SU-DHL-6 (cell line): ENCODE results near the gene ANK3.

ENCODE experiments used
- H2AFZ ChIP-seq: fragments of 200-600 bp; sonication (generic); 2 replicates; pipeline ENCODE4 v1.6.1; 2014; ENCODE audit warnings: low read depth, mild to moderate bottlenecking, moderate library complexity, mixed read lengths, antibody characterized with exemption, low read length; ENCODE audit not compliant: severe bottlenecking
- H3F3A ChIP-seq: fragments of 200-600 bp; shearing (Covaris generic); 2 replicates; pipeline ENCODE4 v1.6.0; 2016; ENCODE audit warnings: antibody characterized with exemption, mild to moderate bottlenecking; ENCODE audit not compliant: insufficient read depth
- H3K27ac ChIP-seq: fragments of 200-600 bp; sonication (generic); 2 replicates; pipeline ENCODE4 v1.5.1; 2016; ENCODE audit warnings: low read depth, mild to moderate bottlenecking, low read length, moderate library complexity, mixed read lengths
- H3K27me3 ChIP-seq: fragments of 200-600 bp; sonication (generic), shearing (Covaris generic); 2 replicates; pipeline ENCODE4 v1.6.0; 2014; ENCODE audit warnings: mild to moderate bottlenecking, low read length
- H3K36me3 ChIP-seq: fragments of 200-600 bp; sonication (generic); 2 replicates; pipeline ENCODE4 v1.6.1; 2014; ENCODE audit warnings: mild to moderate bottlenecking, low read length, mixed read lengths
- H3K4me2 ChIP-seq: fragments of 300-600, 200-600 bp; shearing (Covaris generic), sonication (generic); 2 replicates; pipeline ENCODE4 v1.6.0; 2014; ENCODE audit warnings: low read length, low read depth, mild to moderate bottlenecking; ENCODE audit not compliant: poor library complexity, severe bottlenecking
- H3K4me3 ChIP-seq: fragments of 200-600 bp; sonication (generic); 2 replicates; pipeline ENCODE4 v1.5.1; 2014; ENCODE audit warnings: antibody characterized with exemption, low read length, mild to moderate bottlenecking, mixed read lengths; ENCODE audit not compliant: insufficient read depth, poor library complexity, severe bottlenecking
- H3K79me2 ChIP-seq: fragments of 200-600 bp; sonication (generic); 2 replicates; pipeline ENCODE4 v1.6.1; 2014; ENCODE audit warnings: mild to moderate bottlenecking, low read length, moderate library complexity; ENCODE audit not compliant: insufficient read depth
- H3K9ac ChIP-seq: fragments of 200-600 bp; sonication (generic); 2 replicates; pipeline ENCODE4 v1.7.0; 2014; ENCODE audit warnings: mild to moderate bottlenecking, low read length
- H3K9me2 ChIP-seq: fragments of 200-600 bp; sonication (generic); replicated peaks from 2 replicates; pipeline ENCODE4 v1.6.1; 2014; ENCODE audit warnings: low read length; ENCODE audit not compliant: insufficient read depth
- H3K9me3 ChIP-seq: fragments of 200-600 bp; sonication (generic); 2 replicates; pipeline ENCODE4 v1.6.1; 2014; ENCODE audit warnings: low read length, mixed read lengths; ENCODE audit not compliant: insufficient read depth
- H4K20me1 ChIP-seq: fragments of 200-600 bp; sonication (generic); 2 replicates; pipeline ENCODE4 v1.6.1; 2014; ENCODE audit warnings: low read depth, mild to moderate bottlenecking, antibody characterized with exemption, low read length, moderate library complexity, mixed read lengths
- EZH2phosphoT487 ChIP-seq: fragments of 200-600 bp; sonication (generic), shearing (Covaris generic); conservative IDR thresholded peaks from 2 replicates; pipeline ENCODE4 v1.6.1; 2018; ENCODE audit warnings: mild to moderate bottlenecking, antibody characterized with exemption, low read length, moderate library complexity, mixed read lengths
- TF ChIP-seq, protein P1 (sequence below): fragments of 200-600 bp; sonication (generic); IDR thresholded peaks from one replicate; pipeline ENCODE4 v1.5.1; 2017; ENCODE audit warnings: antibody characterized with exemption, mild to moderate bottlenecking, low read length, moderate library complexity; ENCODE audit not compliant: insufficient read depth, poor library complexity, severe bottlenecking

The ANK3 gene

DNA sequence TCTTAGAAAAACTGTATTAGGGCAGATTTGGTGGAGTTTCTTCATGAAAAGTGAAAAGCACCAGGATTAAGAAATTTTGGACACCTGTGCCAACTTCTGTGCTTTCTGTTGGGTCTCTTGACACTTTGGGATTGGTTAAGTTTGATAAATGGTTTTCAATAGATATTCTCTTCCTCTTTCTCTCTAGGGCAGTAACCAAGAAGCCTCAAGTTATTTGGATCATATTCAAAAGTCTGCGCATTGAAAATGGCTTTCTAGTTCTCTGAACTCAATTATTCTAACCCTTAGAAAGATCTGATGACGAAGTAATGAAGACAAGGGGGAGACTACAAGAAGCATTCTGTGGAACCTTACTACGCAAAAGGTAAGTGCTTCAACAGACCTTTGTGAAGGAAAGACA is 339.3 kb downstream of the ANK3 start:
- no peaks in the 10 kb centered on the region for H3F3A ChIP-seq

DNA sequence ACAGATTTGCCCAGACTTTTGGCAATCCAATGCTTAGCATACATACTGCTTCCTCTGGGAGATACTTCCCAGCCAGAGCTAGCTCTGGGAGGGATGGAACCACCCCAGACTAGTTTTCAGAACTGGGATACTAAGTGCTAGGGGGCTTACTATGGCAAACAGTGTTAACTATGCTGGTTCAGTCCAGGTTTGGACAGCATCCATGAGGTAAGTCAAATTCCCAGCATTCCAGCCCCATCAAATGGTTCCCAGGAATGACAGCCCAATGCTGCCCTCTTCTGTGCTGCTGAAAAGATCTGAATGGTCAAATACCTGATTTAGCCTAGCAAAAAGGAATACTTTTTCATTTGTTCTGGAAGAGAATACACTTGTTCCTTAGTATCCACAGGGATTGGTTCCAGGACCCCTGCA is 341.6 kb downstream of the ANK3 start:
- H3F3A ChIP-seq = no peaks in the 10 kb centered on the region
- H2AFZ ChIP-seq = no peak overlapping the region
- no peaks in the 10 kb centered on the region for H3K79me2 ChIP-seq
- no peak overlapping the region for H3K4me2 ChIP-seq
- H3K9me3 ChIP-seq = no peaks in the 10 kb centered on the region
- no peaks in the 10 kb centered on the region for H3K36me3 ChIP-seq
- H3K9me2 ChIP-seq = no peaks in the 10 kb centered on the region
- H3K4me3 ChIP-seq = no peak overlapping the region
- no peak overlapping the region for H3K27ac ChIP-seq
- H3K27me3 ChIP-seq = no peaks in the 10 kb centered on the region
- no peaks in the 10 kb centered on the region for H4K20me1 ChIP-seq
- no peak for TF ChIP-seq EZH2phosphoT487
- TF ChIP-seq, protein P1, sequence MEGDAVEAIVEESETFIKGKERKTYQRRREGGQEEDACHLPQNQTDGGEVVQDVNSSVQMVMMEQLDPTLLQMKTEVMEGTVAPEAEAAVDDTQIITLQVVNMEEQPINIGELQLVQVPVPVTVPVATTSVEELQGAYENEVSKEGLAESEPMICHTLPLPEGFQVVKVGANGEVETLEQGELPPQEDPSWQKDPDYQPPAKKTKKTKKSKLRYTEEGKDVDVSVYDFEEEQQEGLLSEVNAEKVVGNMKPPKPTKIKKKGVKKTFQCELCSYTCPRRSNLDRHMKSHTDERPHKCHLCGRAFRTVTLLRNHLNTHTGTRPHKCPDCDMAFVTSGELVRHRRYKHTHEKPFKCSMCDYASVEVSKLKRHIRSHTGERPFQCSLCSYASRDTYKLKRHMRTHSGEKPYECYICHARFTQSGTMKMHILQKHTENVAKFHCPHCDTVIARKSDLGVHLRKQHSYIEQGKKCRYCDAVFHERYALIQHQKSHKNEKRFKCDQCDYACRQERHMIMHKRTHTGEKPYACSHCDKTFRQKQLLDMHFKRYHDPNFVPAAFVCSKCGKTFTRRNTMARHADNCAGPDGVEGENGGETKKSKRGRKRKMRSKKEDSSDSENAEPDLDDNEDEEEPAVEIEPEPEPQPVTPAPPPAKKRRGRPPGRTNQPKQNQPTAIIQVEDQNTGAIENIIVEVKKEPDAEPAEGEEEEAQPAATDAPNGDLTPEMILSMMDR = no peak
- no peak overlapping the region for H3K9ac ChIP-seq

More for the DNA sequence above, 339.3 kb downstream of the ANK3 start:
- no peak overlapping the region for H3K27ac ChIP-seq
- no peaks in the 10 kb centered on the region for H3K27me3 ChIP-seq
- no peaks in the 10 kb centered on the region for H3K9me2 ChIP-seq
- H3K9me3 ChIP-seq = no peaks in the 10 kb centered on the region
- H3K4me2 ChIP-seq = no peak overlapping the region
- no peak overlapping the region for H2AFZ ChIP-seq
- H3K4me3 ChIP-seq = no peak overlapping the region
- H3K9ac ChIP-seq = no peak overlapping the region
- no peaks in the 10 kb centered on the region for H3K79me2 ChIP-seq
- TF ChIP-seq, protein P1 = no peak
- TF ChIP-seq EZH2phosphoT487 = no peak
- H4K20me1 ChIP-seq = no peaks in the 10 kb centered on the region
- H3K36me3 ChIP-seq = no peaks in the 10 kb centered on the region

DNA sequence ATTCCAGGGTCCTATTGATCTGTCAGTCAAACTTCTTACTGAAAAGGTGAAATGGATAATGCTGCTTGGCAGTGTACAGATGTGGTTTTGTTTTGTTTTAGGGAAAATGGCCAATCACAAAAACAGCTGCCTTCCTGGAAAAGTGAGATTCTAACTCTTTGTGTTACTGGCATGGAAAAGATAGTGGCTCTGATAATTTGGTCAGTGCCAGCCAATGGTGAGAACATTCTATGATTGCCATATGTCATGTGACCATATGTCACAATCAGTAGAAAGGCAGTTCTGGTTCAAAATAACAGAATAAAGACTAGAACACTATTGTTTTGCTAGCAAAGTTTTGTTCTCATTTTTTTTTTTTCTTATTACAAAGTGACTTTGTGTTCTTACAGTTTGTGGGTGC is 344.1 kb downstream of the ANK3 start:
- Histone ChIP-seq H3K4me3 (no peak overlapping the region), H3K9ac (no peak overlapping the region), H3K9me2 (no peaks in the 10 kb centered on the region), H3K9me3 (no peaks in the 10 kb centered on the region), H3K36me3 (no peaks in the 10 kb centered on the region), H3K4me2 (no peak overlapping the region), H3F3A (no peaks in the 10 kb centered on the region), H2AFZ (no peak overlapping the region), H4K20me1 (no peaks in the 10 kb centered on the region), H3K27me3 (no peaks in the 10 kb centered on the region), H3K79me2 (no peaks in the 10 kb centered on the region), H3K27ac (no peak overlapping the region)
- TF ChIP-seq EZH2phosphoT487 = no peak
- TF ChIP-seq, protein P1 = no peak
